Heart left ventricle (tissue), 16 donors: ENCODE data around the gene DZIP1. TPM values are rescaled to one million over a fixed set of nuclear protein-coding genes. Genes with fewer than 3 reads are reported as not detected.

ENCODE experiments used
- ATAC-seq, 4 donors: fragments of 200-7000 bp; cut with Tn5 transposase; one replicate each; pipeline ENCODE4 v1.9.1; 2020 to 2022; ENCODE audit warnings: moderate library complexity in 4 of 4, mild to moderate bottlenecking in 3 of 4, moderate number of reproducible peaks in 1 of 4
- DNase-seq, 5 donors: peaks; one replicate each; pipeline ENCODE4 v3.0.0-alpha.2; 2020
- H3K27ac ChIP-seq, 12 donors: fragments of 200-600 bp; sonication (generic) in 4 of 12; one replicate each; pipeline versions ENCODE4 v1.5.0 to v1.8.0; 2016 to 2022; ENCODE audit warnings: mild to moderate bottlenecking in 2 of 12
- H3K27me3 ChIP-seq, 9 donors: fragments of 200-600 bp; sonication (generic) in 2 of 9; one replicate each; pipeline versions ENCODE4 v1.5.1 to v1.8.0; 2016 to 2022; ENCODE audit warnings: mild to moderate bottlenecking in 3 of 9
- H3K36me3 ChIP-seq, 9 donors: fragments of 200-600 bp; sonication (generic) in 2 of 9; one replicate each; pipeline versions ENCODE4 v1.5.0 to v1.8.0; 2018 to 2022; ENCODE audit warnings: mild to moderate bottlenecking in 2 of 9
- H3K4me1 ChIP-seq, 12 donors: fragments of 200-600 bp; sonication (generic) in 4 of 12; one replicate each; pipeline versions ENCODE4 v1.5.0 to v1.8.0; 2016 to 2022; ENCODE audit warnings: mild to moderate bottlenecking in 3 of 12
- H3K4me3 ChIP-seq, 12 donors: fragments of 200-600 bp; sonication (generic) in 4 of 12; one replicate each; pipeline versions ENCODE4 v1.5.0 to v1.8.0; 2017 to 2022; ENCODE audit warnings: mild to moderate bottlenecking in 9 of 12, moderate library complexity in 4 of 12
- H3K9me3 ChIP-seq, 12 donors: fragments of 200-600 bp; sonication (generic) in 4 of 12; one replicate each; pipeline versions ENCODE4 v1.5.0 to v1.8.0; 2016 to 2022; ENCODE audit warnings: mild to moderate bottlenecking in 1 of 12
- POLR2A ChIP-seq, 2 donors: fragments of 450-650 bp; IDR thresholded peaks; one replicate each; pipeline ENCODE4 v1.6.1; 2017; ENCODE audit warnings: antibody characterized with exemption in 2 of 2, mild to moderate bottlenecking in 2 of 2, moderate library complexity in 2 of 2
- whole genome bisulfite sequencing, 4 donors: extraction: QIAGEN DNeasy Blood & Tissue Kit in 2 of 4; methylation state at CpG; one replicate each; pipeline versions ENCODE4 v1.1.5 to v1.1.7; 2013 to 2018; 5-methylcytosine and 5-hydroxymethylcytosine counted together
- intact Hi-C, 10 donors: fragments of 100-400 bp; cut with DNase I; formaldehyde crosslinking; loops; one replicate each; pipeline versions ENCODE4 v1.11.1 to v1.14.2; 2022
- polyA plus RNA-seq, 2 donors: library from polyadenylated mRNA; stranded (reverse); fragments of 200-250 nt; gene quantifications; one replicate each; pipeline ENCODE4 v1.2.3, GENCODE V29; 2013
- total RNA-seq, 9 donors: library from RNA; depleted of rRNA in 2 of 9; stranded (reverse); fragments of >200 nt in 2 of 9; fragmentation: NEBNext Ultra II Directional in 3 of 9; extraction: Animal tissue kit (Norgen Biotek cat#: 25700) in 3 of 9; gene quantifications; one replicate each; pipeline versions ENCODE4 v1.1.0 to v1.2.4, GENCODE V29; 2016 to 2023
- TF ChIP-seq, protein P1 (sequence below), 12 donors: fragments of 200-600 bp; sonication (generic) in 4 of 12; IDR thresholded peaks; one replicate each; pipeline versions ENCODE4 v1.5.0 to v1.8.0; 2018 to 2022; ENCODE audit warnings: antibody characterized with exemption in 12 of 12, mild to moderate bottlenecking in 5 of 12
- donor health status: ischemic (EF 13 %, LVEDD 7.1; RV severe dilation, severe dysfunction).
- donor health status: healthy with polysubstance abuse.
- donor health status: DM: no; HTN: yes; CAD: no.
- donor health status: DM: no; HTN: no; CAD: no.
- donor health status: ischemic (EF 25% LVEDD 6.9; RV normal size, moderate dysfunction).
- donor health status: ischemic (EF 25% LVEDD 5.7; RV mildly dilated, moderate dysfunction).
- donor health status: healthy.
- donor health status: DM: yes; HTN: yes; CAD: no.
- donor health status: ischemic (EF 35%, LVEDD 5.7; RV mildly dilated, moderate dysfunction).
- donor health status: nonischemic (EF 11% LVEDD 7.7; RV severe dilation, severe dysfunction).
- donor health status: DM: yes; HTN: yes; CAD: no.
- donor health status: PGD.
- donor health status: ischemic (EF 29% LVEDD 5.4; RV normal size, mild dysfunction).
- donor health status: nonischemic (EF 23%, LVEDD 6.1; RV moderate dilation, normal function).

The DZIP1 gene
- total and polyA plus RNA-seq, 11 donors, result 1.9 to 6.9 (median 4.2) TPM

DNA sequence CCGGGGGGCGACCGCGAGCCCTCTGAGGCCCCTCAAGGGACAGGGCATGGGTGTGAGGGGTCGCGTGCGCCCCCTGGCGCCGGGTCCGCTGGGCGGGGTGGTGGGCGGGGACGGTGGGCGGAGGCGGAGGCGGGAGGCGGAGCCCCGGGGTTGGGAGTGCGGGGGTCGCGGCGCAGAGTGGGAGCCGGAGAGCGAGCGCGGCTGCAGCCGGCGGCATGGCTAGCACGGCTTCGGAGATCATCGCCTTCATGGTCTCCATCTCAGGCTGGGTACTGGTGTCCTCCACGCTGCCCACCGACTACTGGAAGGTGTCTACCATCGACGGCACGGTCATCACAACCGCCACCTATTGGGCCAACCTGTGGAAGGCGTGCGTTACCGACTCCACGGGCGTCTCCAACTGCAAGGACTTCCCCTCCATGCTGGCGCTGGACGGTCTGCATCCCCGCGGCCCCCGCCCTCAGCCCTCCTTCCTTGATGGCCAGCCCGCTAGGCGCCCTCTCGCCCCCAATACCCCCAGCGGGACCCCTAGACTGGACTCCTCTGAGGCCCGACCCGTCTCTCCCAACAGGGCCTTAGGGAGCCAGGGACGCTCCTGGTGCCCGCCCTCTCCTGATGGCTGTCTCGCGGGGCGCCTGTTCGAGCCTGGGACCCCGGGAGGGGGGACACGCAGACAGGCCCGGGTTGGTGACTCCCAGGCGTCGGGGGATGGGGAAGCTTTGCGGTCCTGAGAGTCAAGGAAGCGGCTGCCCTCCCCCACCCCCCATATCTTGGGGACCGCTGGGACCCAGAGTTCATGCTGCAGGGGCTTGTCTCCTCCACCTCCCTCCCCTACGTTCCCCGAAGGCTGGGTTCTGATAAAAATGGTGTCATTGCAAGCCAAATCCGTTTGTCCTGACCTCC lies 91.7 kb downstream of the DZIP1 start, which contains the start of gene CLDN10:
TSS of gene CLDN10 (plus strand) at position 182 of the 903 bp plus-strand sequence. CDS start at position 216, 34 bp downstream.
- Histone ChIP-seq H3K27ac (no peak within 1 kb of the TSS), H3K4me1 (peaks cover 0 to 14% (median 5%) of the 10 kb centered on the region in 12 donors), H3K4me3 (peak within 1 kb of the TSS in 8 of 12 donors; percentile 4 to 39 (median 16)), H3K9me3 (no peaks in the 10 kb centered on the region), H3K27me3 (peaks cover 12 to 78% (median 39%) of the 10 kb centered on the region in 9 donors), H3K36me3 (no peaks in the 10 kb centered on the region)
- 2 to 6% (median 5%) methylated on average over 19 to 70 of the region's 70 CpGs for WGBS, 4 donors
- intact Hi-C loops, result no loop called here
- TF ChIP-seq, protein P1, sequence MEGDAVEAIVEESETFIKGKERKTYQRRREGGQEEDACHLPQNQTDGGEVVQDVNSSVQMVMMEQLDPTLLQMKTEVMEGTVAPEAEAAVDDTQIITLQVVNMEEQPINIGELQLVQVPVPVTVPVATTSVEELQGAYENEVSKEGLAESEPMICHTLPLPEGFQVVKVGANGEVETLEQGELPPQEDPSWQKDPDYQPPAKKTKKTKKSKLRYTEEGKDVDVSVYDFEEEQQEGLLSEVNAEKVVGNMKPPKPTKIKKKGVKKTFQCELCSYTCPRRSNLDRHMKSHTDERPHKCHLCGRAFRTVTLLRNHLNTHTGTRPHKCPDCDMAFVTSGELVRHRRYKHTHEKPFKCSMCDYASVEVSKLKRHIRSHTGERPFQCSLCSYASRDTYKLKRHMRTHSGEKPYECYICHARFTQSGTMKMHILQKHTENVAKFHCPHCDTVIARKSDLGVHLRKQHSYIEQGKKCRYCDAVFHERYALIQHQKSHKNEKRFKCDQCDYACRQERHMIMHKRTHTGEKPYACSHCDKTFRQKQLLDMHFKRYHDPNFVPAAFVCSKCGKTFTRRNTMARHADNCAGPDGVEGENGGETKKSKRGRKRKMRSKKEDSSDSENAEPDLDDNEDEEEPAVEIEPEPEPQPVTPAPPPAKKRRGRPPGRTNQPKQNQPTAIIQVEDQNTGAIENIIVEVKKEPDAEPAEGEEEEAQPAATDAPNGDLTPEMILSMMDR (IDR thresholded peaks at IDR 0.05), result peak in 2 of 12 donors; percentile 8 to 14
- TF ChIP-seq POLR2A (IDR thresholded peaks at IDR 0.05), result no peak
- DNase-seq (peak in 2 of 5 donors; percentile 27 to 58), ATAC-seq (peak in 2 of 4 donors; percentile 34 to 46)

DNA sequence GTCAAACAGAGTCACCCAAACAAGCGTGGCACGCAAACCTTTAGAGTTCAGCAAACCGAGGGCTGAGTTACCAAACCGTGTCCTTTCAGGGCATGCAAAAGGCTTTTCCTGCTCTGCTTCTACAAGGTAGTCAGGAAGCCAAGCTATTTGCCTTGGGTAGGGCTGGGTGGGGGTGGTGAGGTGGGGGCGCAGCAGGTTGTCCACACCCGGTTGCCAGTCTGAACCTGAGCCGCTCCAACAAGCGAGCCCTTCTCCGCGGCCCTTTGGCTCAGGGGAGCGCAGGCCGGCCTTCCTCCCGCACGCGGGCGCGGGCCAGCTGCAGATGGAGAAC lies 92.3 kb downstream of the DZIP1 start:
- TF ChIP-seq, protein P1 (IDR thresholded peaks at IDR 0.05), result no peak
- no peak for TF ChIP-seq POLR2A (IDR thresholded peaks at IDR 0.05)
- Histone ChIP-seq H3K9me3 (no peaks in the 10 kb centered on the region), H3K36me3 (no peaks in the 10 kb centered on the region), H3K4me1 (peaks cover 0 to 14% (median 5%) of the 10 kb centered on the region in 12 donors), H3K4me3 (peak overlapping the region in 7 of 12 donors; percentile 4 to 39 (median 19)), H3K27me3 (peaks cover 12 to 77% (median 39%) of the 10 kb centered on the region in 9 donors), H3K27ac (no peak overlapping the region)
- DNase-seq, result no peak
- intact Hi-C loops, result no loop called here
- no peak for ATAC-seq
- WGBS, 4 donors, result 21 to 61% (median 25%) methylated on average over 5 to 17 of the region's 17 CpGs

DNA sequence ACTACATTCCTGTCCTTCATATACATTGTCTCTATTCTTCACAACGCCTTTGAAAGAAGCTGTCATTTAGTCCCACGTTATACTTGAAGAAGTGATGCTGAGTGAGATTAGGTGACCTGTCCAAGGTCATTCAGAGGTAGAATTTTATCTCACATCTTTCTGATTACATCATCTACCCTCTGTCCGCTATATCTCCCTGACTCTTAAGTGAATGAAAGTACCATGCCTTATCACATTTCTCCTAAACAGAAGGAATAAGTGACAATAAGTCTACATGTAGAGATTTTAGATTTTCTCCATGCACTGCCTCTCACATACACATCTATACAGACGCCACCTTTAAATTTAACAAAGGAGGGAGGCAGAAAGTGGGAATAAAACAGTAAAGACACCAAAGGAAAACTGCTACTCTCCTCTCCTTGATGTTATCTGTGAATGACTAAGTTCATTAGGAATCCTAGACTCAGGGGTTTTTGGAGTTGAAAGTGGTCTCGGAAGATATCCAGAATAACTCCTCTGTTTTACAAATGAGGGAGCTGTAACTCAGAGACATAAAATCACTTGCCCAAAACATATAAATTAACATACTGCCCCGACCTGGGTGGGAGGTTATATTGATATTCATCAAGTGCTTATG lies 96.9 kb downstream of the DZIP1 start:
- Histone ChIP-seq H3K4me3 (no peak overlapping the region), H3K27ac (no peak overlapping the region), H3K9me3 (no peaks in the 10 kb centered on the region), H3K36me3 (no peaks in the 10 kb centered on the region), H3K27me3 (peaks cover 4 to 66% (median 25%) of the 10 kb centered on the region in 9 donors), H3K4me1 (peaks cover 0 to 6% (median under 1%) of the 10 kb centered on the region in 12 donors)
- TF ChIP-seq POLR2A (IDR thresholded peaks at IDR 0.05), result no peak
- TF ChIP-seq, protein P1 (IDR thresholded peaks at IDR 0.05), result no peak
- no peak for DNase-seq
- intact Hi-C loops, result no loop called here
- 46 to 64% (median 52%) methylated on average over 6 of the region's 6 CpGs for WGBS, 4 donors
- no peak for ATAC-seq

DNA sequence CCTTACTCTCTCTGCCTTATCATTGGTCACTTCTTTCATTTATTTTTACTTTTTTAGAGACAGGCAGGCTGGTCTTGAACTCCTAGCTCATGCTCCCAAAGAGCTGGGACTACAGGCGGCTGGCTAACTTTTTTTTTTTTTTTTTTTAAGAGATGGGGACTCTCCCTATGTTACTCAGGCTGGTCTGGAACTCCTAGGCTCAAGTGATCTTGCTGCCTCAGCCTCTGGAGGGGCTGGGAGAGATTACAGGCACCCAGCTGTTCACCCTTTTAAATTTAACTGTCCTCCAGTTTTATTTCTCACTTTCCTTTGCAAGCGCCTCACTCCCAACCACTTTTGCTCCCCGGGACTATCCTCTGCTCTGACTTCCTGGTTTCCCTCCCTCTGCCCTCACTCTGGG lies 97.6 kb downstream of the DZIP1 start:
- Histone ChIP-seq H3K4me3 (no peak overlapping the region), H3K4me1 (no peaks in the 10 kb centered on the region), H3K36me3 (no peaks in the 10 kb centered on the region), H3K27ac (no peak overlapping the region), H3K9me3 (no peaks in the 10 kb centered on the region), H3K27me3 (peaks cover 0 to 59% (median 17%) of the 10 kb centered on the region in 9 donors)
- DNase-seq (no peak), ATAC-seq (no peak)
- no peak for TF ChIP-seq POLR2A (IDR thresholded peaks at IDR 0.05)
- TF ChIP-seq, protein P1 (IDR thresholded peaks at IDR 0.05), result no peak
- intact Hi-C loops, result no loop called here
- 22 to 38% (median 35%) methylated on average over 2 to 3 of the region's 3 CpGs for WGBS, 4 donors
